ENCODE data around the gene TMEM132A.

GRCh38 chr11:60968223-60968622 is 44.0 kb downstream of the TMEM132A start:
- TF ChIP-seq ZFX (IDR thresholded peaks at IDR 0.05) (no peak), CTCF (conservative IDR thresholded peaks at IDR 0.05) (no peak)
